ENCODE measurements around the gene LIPJ.
A peak's percentile ranks its signal among the peaks of the same experiment; 100 is the strongest.

Gene LIPJ, protein sequence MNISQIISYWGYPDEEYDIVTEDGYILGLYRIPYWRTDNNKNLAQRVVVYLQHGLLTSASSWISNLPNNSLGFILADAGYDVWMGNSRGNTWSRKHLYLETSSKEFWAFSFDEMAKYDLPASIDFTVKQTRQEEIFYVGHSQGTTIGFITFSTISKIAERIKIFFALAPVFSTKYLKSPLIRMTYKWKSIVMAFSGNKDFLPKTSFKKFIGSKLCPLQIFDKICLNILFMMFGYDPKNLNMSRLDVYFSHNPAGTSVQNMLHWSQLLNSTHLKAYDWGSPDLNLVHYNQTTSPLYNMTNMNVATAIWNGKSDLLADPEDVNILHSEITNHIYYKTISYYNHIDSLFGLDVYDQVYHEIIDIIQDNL
- total RNA-seq = 0 to 0.33 (median 0.19) reads per million in 9 experiments

DNA sequence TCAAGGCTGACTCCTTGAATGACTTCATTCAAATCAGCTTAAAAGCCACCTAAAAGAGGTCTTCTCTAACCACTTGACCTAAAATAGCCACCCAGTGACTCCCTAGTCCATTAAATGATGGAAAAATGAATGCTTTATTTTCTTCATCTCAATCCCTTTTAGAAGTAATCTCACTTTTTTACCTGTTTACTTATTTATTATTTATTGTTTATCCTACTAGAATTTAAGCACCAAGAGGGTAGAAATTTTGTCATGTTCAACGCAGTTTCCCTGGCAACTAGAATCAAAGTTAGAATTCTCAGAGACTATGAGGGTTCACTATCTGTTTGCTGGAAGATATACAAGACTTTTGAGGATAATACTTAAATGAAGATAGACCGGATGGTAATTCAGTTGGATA lies at the start of gene LIPJ:
Gene LIPJ (plus strand): TSS at position 301 of the 400 bp plus-strand sequence. CDS start 3,926 bp downstream, outside the sequence.
- no peak for DNase-seq
- Mint-ChIP-seq H3K36me3 (ENCODE audit: insufficient read depth) (peaks cover 10% of the 10 kb centered on the region), H3K27ac (no peak within 1 kb of the TSS), H3K4me3 (no peak within 1 kb of the TSS), H3K9me3 (peaks cover 0 to 4% of the 10 kb centered on the region in 2 donors), H3K27me3 (peaks cover 0 to 9% of the 10 kb centered on the region in 2 donors), H3K4me1 (ENCODE audit: low read depth in 2 of 2) (peaks cover 11 to 14% of the 10 kb centered on the region in 2 donors)
- no peak for ATAC-seq (replicated peaks)

DNA sequence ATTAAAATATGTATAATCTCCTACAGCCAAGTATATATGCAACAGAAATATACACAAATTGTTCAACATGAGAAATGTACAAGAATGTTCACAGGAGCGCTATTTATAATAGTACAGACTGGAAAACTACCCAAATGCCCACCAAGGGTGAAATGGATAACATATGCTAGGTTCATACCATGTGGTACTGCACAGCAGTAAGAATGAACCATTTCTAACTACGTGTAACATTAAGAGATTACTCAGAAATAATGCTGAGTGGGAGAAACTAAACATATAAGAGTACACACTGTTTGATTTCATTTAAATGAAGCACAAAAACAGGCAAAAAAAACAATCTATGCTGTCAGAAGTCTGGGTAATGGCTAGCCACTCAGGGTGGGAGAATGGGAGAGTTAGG lies 49.2 kb upstream of the LIPJ start:
- H3K9me3 Mint-ChIP-seq = no peaks in the 10 kb centered on the region
- ATAC-seq (replicated peaks) = no peak
- no peaks in the 10 kb centered on the region for H3K36me3 Mint-ChIP-seq (ENCODE audit: insufficient read depth)
- no peak for DNase-seq
- H3K27ac Mint-ChIP-seq = no peak overlapping the region
- H3K27me3 Mint-ChIP-seq = no peaks in the 10 kb centered on the region
- H3K4me3 Mint-ChIP-seq = no peak overlapping the region
- no peaks in the 10 kb centered on the region for H3K4me1 Mint-ChIP-seq (ENCODE audit: low read depth in 2 of 2)

DNA sequence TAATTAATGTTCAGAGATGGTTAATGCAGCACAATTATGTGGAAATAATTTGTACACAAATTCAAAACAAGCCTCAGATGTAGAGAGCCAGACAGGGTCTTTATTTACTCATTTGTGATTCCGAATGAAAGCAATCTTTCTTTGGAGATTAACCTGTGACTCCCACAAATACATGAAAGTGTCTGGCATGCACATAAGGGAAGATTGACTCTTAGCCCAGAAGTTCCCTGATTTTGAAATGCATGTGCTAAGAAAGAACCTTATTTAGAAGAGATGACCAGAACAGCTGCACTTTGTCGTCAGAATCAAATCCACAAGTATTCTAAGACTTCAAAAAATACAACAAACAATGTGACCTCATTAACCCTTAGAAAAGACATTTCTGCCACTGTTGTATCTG lies 48.5 kb upstream of the LIPJ start:
- no peaks in the 10 kb centered on the region for H3K9me3 Mint-ChIP-seq
- H3K27ac Mint-ChIP-seq = no peak overlapping the region
- no peaks in the 10 kb centered on the region for H3K27me3 Mint-ChIP-seq
- H3K36me3 Mint-ChIP-seq (ENCODE audit: insufficient read depth) = no peaks in the 10 kb centered on the region
- no peak overlapping the region for H3K4me3 Mint-ChIP-seq
- no peak for ATAC-seq (replicated peaks)
- no peak for DNase-seq
- H3K4me1 Mint-ChIP-seq (ENCODE audit: low read depth in 2 of 2) = no peaks in the 10 kb centered on the region

DNA sequence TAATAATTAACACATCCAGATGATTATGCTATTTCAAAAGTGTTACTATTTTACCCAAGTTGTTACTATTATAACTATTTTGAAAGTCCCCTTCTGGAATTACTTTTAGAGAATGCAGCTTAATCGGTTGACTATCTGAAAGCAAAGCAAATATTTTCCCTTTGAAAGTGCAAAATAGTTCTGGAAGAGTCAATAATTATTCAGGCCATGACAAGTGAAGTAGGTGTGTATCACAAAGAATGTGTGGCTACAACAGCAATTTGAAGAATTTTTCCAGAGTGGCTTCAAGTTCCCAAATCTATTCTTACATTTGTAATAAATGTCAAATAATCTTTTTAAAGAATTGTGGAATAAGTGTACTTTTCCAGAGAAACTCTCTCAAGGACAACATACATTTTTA lies 46.2 kb upstream of the LIPJ start:
- Mint-ChIP-seq H3K36me3 (ENCODE audit: insufficient read depth) (no peaks in the 10 kb centered on the region), H3K27ac (no peak overlapping the region), H3K4me3 (no peak overlapping the region), H3K27me3 (no peaks in the 10 kb centered on the region), H3K4me1 (ENCODE audit: low read depth in 2 of 2) (no peaks in the 10 kb centered on the region), H3K9me3 (no peaks in the 10 kb centered on the region)
- no peak for ATAC-seq (replicated peaks)
- DNase-seq = no peak

DNA sequence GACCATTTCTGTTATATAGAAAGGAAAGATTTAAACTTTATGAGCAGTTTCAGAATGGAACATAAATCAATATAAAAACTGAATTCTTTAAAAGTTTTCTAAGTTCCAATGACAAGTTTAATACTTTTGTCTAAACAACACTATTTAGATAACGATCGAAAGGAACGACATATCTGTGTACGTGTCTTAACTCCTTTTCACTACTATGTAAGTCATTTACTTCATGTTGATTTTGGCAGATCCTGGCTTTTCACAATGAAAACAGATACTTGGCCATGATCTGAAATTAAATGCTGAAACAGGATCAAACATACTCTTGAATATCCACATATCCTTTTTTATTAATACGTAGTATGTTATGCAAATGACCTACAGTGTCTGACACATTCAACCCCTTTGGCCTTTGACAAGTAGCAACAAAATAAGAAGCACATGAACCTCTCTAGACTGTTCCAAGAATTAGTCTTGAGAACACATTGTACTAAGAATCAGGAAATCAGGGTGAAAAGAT lies 45.4 kb upstream of the LIPJ start:
- H3K27ac Mint-ChIP-seq = no peak overlapping the region
- H3K9me3 Mint-ChIP-seq = no peaks in the 10 kb centered on the region
- H3K4me3 Mint-ChIP-seq = no peak overlapping the region
- DNase-seq (no peak), ATAC-seq (replicated peaks) (no peak)
- no peaks in the 10 kb centered on the region for H3K4me1 Mint-ChIP-seq (ENCODE audit: low read depth in 2 of 2)
- no peaks in the 10 kb centered on the region for H3K36me3 Mint-ChIP-seq (ENCODE audit: insufficient read depth)
- no peaks in the 10 kb centered on the region for H3K27me3 Mint-ChIP-seq

DNA sequence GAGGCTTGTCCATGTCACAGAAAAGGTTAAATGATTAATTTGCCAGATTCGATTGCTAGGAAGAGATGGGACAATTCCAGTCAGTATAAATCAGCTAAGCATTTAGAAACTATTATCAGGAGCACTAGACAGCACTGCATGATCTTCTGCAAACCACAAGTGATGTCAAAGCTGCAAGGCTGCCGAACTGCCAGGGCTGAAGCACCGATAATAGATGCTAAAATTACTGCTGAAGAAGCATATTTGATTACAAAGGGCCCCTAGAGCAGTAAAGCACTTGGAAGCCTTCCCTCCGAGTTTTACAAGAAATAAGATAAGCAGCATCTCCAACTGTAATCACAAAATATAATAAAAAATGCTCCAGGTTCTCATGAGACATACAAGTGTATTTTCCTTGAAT lies 44.0 kb upstream of the LIPJ start:
- no peaks in the 10 kb centered on the region for H3K9me3 Mint-ChIP-seq
- H3K36me3 Mint-ChIP-seq (ENCODE audit: insufficient read depth) = no peaks in the 10 kb centered on the region
- DNase-seq (no peak), ATAC-seq (replicated peaks) (no peak)
- H3K27me3 Mint-ChIP-seq = no peaks in the 10 kb centered on the region
- H3K4me1 Mint-ChIP-seq (ENCODE audit: low read depth in 2 of 2) = no peaks in the 10 kb centered on the region
- no peak overlapping the region for H3K27ac Mint-ChIP-seq
- H3K4me3 Mint-ChIP-seq = no peak overlapping the region

DNA sequence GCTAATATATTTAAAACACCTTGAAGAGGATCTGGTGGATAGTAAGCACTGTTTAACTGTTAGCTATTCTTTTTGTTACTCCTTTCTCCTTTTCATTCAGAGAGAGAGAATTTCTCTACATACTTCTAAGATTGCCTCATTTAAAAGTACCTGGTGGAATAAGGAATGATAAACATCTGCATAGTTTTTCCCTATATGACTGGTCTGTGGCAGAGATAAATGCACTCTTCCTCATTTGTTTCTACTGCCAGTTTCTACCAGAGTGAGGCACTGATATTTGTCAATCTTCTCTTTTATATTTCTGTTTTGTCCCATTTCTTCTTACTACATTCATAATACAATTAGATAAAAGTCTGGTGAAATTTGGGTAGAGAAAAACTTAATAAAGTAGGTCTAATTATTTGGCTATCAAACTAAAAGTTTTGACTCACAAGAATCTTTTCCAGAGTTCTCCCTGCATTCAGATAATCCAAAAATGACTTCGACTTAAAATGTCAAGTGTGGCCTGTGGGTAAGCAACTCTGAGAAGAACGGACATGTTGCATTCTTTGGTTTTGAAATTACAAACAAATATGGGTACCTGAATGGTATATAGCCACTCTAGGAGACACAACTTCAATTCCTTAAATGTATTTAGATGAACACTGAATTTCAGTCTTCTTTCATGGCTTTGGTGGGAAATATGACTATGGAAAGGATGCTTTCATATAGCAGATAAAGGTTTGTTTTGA lies 42.3 kb upstream of the LIPJ start:
- Mint-ChIP-seq H3K4me1 (ENCODE audit: low read depth in 2 of 2) (no peaks in the 10 kb centered on the region), H3K4me3 (no peak overlapping the region), H3K27ac (no peak overlapping the region), H3K9me3 (no peaks in the 10 kb centered on the region), H3K27me3 (no peaks in the 10 kb centered on the region), H3K36me3 (ENCODE audit: insufficient read depth) (no peaks in the 10 kb centered on the region)
- DNase-seq (no peak), ATAC-seq (replicated peaks) (no peak)

DNA sequence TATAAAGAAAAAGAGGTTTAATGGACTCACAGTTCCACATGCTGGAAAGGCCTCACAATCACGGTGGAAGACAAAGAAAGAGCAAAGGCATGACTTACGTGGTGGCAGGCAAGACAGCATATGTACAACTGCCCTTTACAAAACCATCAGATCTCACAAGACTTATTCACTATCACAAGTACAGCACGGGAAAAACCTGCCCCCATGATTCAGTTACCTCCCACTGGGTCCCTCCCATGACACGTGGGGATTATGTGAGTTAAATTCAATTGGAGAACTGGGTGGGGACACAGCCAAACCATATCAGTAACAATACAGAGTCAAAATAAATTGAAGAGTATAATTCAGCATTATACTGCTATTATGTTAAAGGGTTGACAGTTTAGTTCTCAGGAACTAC lies 41.2 kb upstream of the LIPJ start:
- H3K27ac Mint-ChIP-seq = no peak overlapping the region
- H3K4me1 Mint-ChIP-seq (ENCODE audit: low read depth in 2 of 2) = no peaks in the 10 kb centered on the region
- H3K9me3 Mint-ChIP-seq = no peaks in the 10 kb centered on the region
- H3K27me3 Mint-ChIP-seq = no peaks in the 10 kb centered on the region
- DNase-seq = no peak
- no peaks in the 10 kb centered on the region for H3K36me3 Mint-ChIP-seq (ENCODE audit: insufficient read depth)
- ATAC-seq (replicated peaks) = no peak
- no peak overlapping the region for H3K4me3 Mint-ChIP-seq

DNA sequence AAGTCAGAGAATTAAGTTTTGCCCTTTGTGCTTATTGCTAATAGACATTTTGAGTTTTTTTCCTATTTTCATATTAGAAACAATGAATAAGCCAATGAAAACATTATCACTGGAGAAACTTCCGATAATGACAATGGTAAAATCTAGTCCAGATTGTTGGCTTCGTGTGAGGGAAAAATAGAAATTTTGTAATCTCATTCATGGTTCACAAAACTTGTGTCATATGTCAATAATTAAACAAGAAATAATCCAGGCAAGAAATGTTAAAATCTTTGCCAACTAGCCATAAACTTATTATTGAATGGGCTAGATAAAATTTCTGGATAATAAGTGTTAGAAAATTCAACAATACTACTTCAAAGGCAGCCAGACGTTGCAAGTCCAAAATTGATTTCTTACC lies 40.1 kb upstream of the LIPJ start:
- Mint-ChIP-seq H3K4me1 (ENCODE audit: low read depth in 2 of 2) (no peaks in the 10 kb centered on the region), H3K27ac (no peak overlapping the region), H3K27me3 (no peaks in the 10 kb centered on the region), H3K4me3 (no peak overlapping the region), H3K9me3 (no peaks in the 10 kb centered on the region), H3K36me3 (ENCODE audit: insufficient read depth) (no peaks in the 10 kb centered on the region)
- no peak for ATAC-seq (replicated peaks)
- no peak for DNase-seq

DNA sequence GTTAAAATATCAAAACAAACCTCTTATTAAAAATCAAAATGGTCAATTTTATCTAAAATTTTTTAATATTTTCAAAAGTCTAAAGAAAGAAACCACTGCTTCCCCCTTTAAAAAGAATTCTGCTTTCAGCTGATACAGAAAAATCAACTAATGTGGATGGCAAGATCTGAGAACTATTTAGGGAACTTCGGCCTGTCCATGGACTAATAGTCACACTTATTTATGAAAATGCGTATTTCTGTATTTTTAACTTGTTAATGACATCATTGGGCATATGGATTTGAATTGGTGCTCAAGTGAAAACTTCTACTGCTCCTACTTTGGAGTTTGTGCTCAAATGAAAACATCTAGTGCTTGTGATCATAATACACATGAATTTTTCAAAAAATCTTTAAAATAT lies 35.3 kb upstream of the LIPJ start:
- Mint-ChIP-seq H3K27ac (no peak overlapping the region), H3K4me1 (ENCODE audit: low read depth in 2 of 2) (no peaks in the 10 kb centered on the region), H3K9me3 (no peaks in the 10 kb centered on the region), H3K4me3 (no peak overlapping the region), H3K27me3 (no peaks in the 10 kb centered on the region), H3K36me3 (ENCODE audit: insufficient read depth) (no peaks in the 10 kb centered on the region)
- ATAC-seq (replicated peaks) = no peak
- DNase-seq = no peak

DNA sequence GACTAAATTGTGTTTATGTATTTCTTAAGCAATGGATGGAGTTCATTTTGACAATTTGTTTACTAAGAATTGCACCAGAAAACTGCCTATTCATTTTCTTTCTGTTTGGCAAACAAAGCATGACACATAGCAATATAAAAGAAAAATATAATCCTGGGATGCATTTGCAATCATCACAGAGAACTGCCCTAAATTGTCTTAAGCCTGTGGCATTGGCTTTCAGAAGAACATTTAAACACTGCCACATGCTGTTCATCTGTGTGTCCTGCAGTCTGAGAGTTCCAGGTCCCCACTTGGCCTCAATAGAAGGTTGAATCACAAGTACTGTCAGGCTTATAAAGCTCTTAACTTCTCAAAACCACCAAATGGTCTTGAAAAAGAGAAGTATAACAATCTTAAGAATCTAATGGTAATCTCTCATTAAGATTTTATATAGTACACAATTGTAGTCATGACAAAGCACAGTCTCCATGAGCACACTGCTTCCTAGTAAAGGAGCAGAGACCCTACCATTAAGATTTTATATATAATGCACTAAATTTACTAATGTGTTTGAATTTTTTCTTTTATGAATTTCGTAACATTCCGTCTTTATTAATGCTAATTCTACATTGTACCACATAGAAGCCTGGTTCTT lies 33.3 kb upstream of the LIPJ start:
- Mint-ChIP-seq H3K4me3 (no peak overlapping the region), H3K27me3 (no peaks in the 10 kb centered on the region), H3K9me3 (no peaks in the 10 kb centered on the region), H3K36me3 (ENCODE audit: insufficient read depth) (no peaks in the 10 kb centered on the region), H3K4me1 (ENCODE audit: low read depth in 2 of 2) (no peaks in the 10 kb centered on the region), H3K27ac (no peak overlapping the region)
- peak; percentile 72 for ATAC-seq (replicated peaks)
- peak; percentile 9 to 30 (median 17) for DNase-seq

DNA sequence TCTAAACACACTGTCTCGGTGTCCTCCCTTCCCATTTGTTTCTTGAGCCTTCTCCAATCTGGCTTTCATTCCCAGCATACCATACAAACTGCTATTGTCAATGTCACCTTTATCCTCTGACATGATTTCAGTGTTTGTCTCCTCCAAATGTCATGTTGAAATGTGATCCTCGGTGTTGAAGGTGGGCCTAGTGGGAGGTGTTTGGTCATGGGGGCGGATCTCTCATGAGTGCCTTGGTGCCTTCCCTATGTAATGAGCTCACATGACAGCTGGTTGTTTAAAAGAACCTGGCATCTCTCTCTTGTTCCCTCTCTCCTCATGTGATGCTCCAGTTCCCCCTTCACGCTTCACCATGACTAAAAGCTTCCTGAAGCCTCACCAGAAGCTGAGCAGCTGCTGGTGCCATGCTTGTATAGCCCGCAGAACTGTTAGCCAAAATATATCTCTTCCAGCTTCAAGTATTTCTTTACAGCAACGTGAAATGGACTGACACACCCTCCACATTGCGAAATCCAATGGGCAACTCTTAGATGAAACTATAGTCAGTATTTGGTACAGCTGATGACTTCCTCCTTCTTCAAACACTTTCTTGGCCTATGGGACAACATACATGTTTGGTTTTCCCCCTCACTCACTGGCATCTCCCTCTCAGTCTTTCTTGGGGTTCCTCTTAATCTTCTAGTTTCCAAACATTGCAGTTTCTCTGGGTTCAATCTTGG lies 31.2 kb upstream of the LIPJ start:
- H3K9me3 Mint-ChIP-seq = no peaks in the 10 kb centered on the region
- no peak overlapping the region for H3K27ac Mint-ChIP-seq
- DNase-seq (no peak), ATAC-seq (replicated peaks) (no peak)
- no peaks in the 10 kb centered on the region for H3K27me3 Mint-ChIP-seq
- no peak overlapping the region for H3K4me3 Mint-ChIP-seq
- peaks cover 6 to 8% of the 10 kb centered on the region in 2 donors for H3K4me1 Mint-ChIP-seq (ENCODE audit: low read depth in 2 of 2)
- no peaks in the 10 kb centered on the region for H3K36me3 Mint-ChIP-seq (ENCODE audit: insufficient read depth)

DNA sequence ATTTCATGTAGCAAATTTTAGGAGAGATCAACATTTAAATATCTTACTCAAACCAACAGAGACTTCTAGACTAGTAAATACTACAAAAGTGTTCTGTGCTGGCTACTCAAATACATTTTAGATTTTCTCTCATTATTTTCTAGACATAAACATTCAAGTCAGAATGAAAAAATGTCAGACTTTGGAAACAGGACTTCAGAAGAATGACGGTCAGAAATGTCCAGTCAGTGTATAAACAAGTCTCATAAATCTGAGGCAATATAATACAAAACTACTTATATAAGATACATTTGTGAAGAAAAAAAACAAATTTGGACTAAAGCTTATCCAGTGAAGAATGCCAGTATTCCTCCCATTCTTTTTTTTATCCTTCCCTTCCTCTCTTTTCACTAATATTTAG lies 29.3 kb upstream of the LIPJ start:
- Mint-ChIP-seq H3K36me3 (ENCODE audit: insufficient read depth) (no peaks in the 10 kb centered on the region), H3K27me3 (no peaks in the 10 kb centered on the region), H3K4me3 (no peak overlapping the region), H3K4me1 (ENCODE audit: low read depth in 2 of 2) (peaks cover 10 to 11% of the 10 kb centered on the region in 2 donors), H3K9me3 (no peaks in the 10 kb centered on the region), H3K27ac (peak overlapping the region in 1 of 2 donors; percentile 13)
- no peak for DNase-seq
- no peak for ATAC-seq (replicated peaks)
